ENCODE measurements around the gene ZNF419. TPM values are rescaled to one million over a fixed set of nuclear protein-coding genes. Genes with fewer than 3 reads are reported as not detected.

Gene ZNF419
- total RNA-seq, 1 experiment from 2014 or later = 19.6 TPM

GRCh38 chr19:57443121-57443696, 44.3 kb upstream of the ZNF419 start:
- H3K4me3 Mint-ChIP-seq (ENCODE audit: low read depth, unreplicated experiment) = no peak overlapping the region
- BruUV-seq (replicated peaks) = no TSS peak
- TF ChIP-seq, protein P1, sequence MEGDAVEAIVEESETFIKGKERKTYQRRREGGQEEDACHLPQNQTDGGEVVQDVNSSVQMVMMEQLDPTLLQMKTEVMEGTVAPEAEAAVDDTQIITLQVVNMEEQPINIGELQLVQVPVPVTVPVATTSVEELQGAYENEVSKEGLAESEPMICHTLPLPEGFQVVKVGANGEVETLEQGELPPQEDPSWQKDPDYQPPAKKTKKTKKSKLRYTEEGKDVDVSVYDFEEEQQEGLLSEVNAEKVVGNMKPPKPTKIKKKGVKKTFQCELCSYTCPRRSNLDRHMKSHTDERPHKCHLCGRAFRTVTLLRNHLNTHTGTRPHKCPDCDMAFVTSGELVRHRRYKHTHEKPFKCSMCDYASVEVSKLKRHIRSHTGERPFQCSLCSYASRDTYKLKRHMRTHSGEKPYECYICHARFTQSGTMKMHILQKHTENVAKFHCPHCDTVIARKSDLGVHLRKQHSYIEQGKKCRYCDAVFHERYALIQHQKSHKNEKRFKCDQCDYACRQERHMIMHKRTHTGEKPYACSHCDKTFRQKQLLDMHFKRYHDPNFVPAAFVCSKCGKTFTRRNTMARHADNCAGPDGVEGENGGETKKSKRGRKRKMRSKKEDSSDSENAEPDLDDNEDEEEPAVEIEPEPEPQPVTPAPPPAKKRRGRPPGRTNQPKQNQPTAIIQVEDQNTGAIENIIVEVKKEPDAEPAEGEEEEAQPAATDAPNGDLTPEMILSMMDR (IDR thresholded peaks at IDR 0.05; ENCODE audit: unreplicated experiment) = no peak
- CTCF ChIA-PET = interaction anchor here (0.6 kb wide), 1 partner anchor 254 kb away, joined by 3 read pairs; no protein-coding TSS in a partner anchor
- intact Hi-C loops (cut with micrococcal nuclease; ENCODE audit: unreplicated experiment) = no loop called here
- DNase-seq = no peak
- no peaks in the 10 kb centered on the region for H3K27me3 Mint-ChIP-seq (ENCODE audit: unreplicated experiment)
- peaks cover 15% of the 10 kb centered on the region for H3K36me3 Mint-ChIP-seq (ENCODE audit: insufficient read depth, unreplicated experiment)
- H3K4me1 Mint-ChIP-seq (ENCODE audit: low read depth, unreplicated experiment) = no peaks in the 10 kb centered on the region
- H3K27ac Mint-ChIP-seq (ENCODE audit: unreplicated experiment) = no peak overlapping the region
- H3K9me3 Mint-ChIP-seq (ENCODE audit: low read depth, unreplicated experiment) = peaks cover 26% of the 10 kb centered on the region

DNA sequence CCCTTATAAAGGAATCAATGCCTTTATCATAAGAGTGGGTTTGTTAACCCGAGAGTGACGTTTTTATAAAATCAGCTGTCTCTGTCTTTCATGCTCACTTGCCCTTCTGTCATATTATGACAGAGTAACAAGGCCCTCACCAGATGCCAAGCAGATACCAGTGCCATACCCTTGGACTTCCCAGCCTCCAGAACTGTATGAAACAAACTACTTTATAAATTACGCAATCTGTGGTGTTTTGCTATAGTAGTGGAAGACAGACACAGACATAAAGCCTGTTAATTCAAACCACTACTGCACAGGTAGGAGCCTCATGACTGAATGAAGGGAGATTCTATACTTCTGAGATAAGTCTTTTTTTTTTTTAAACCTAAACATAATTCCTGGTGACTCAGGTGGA, 35.2 kb upstream of the ZNF419 start:
- CTCF ChIA-PET = no interaction called here
- no TSS peak for BruUV-seq (replicated peaks)
- Mint-ChIP-seq H3K9me3 (ENCODE audit: low read depth, unreplicated experiment) (peaks cover 19% of the 10 kb centered on the region), H3K4me1 (ENCODE audit: low read depth, unreplicated experiment) (no peaks in the 10 kb centered on the region), H3K27me3 (ENCODE audit: unreplicated experiment) (no peaks in the 10 kb centered on the region), H3K4me3 (ENCODE audit: low read depth, unreplicated experiment) (no peak overlapping the region), H3K27ac (ENCODE audit: unreplicated experiment) (no peak overlapping the region), H3K36me3 (ENCODE audit: insufficient read depth, unreplicated experiment) (no peaks in the 10 kb centered on the region)
- no peak for DNase-seq
- TF ChIP-seq, protein P1 (IDR thresholded peaks at IDR 0.05; ENCODE audit: unreplicated experiment) = no peak
- intact Hi-C loops (cut with micrococcal nuclease; ENCODE audit: unreplicated experiment) = no loop called here

DNA sequence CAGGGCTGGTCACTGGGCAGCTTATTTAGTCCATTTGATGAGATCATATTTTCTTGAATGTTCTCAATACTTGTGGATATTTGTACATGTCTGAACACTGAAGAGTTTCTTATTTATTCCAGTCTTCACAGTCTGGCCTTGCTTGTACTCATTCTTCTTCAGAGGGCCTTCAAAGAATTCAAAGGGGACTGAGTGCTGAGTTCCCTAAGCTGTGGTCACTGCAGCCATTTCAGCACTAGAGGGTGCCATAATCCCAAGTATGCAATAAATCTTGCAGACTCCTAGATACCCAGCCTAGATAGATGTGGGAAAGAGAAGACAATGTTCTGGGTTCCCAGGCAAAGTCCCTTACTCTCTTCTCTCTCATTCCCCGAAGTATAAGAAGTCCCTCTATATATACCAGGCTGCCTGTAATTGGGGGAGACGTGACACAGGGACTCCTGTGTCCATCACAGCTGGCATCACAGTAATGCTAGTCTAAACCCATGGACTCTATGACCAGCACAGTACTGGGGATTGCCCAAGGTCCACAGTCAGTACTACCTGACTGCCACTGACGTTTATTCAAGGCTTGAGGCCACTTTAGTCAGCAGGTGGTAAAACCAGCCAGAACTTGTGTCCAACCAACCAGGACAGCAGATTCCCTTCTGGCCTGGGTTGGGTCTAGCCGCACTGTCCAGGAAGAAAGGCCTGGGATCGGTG, 21.7 kb upstream of the ZNF419 start:
- peak; percentile 17 for DNase-seq
- no TSS peak for BruUV-seq (replicated peaks)
- no peaks in the 10 kb centered on the region for H3K36me3 Mint-ChIP-seq (ENCODE audit: insufficient read depth, unreplicated experiment)
- peaks cover 27% of the 10 kb centered on the region for H3K9me3 Mint-ChIP-seq (ENCODE audit: low read depth, unreplicated experiment)
- intact Hi-C loops (cut with micrococcal nuclease; ENCODE audit: unreplicated experiment) = no loop called here
- no peaks in the 10 kb centered on the region for H3K4me1 Mint-ChIP-seq (ENCODE audit: low read depth, unreplicated experiment)
- H3K4me3 Mint-ChIP-seq (ENCODE audit: low read depth, unreplicated experiment) = no peak overlapping the region
- TF ChIP-seq, protein P1 (IDR thresholded peaks at IDR 0.05; ENCODE audit: unreplicated experiment) = peak; percentile 32
- CTCF ChIA-PET = no interaction called here
- no peaks in the 10 kb centered on the region for H3K27me3 Mint-ChIP-seq (ENCODE audit: unreplicated experiment)
- no peak overlapping the region for H3K27ac Mint-ChIP-seq (ENCODE audit: unreplicated experiment)

DNA sequence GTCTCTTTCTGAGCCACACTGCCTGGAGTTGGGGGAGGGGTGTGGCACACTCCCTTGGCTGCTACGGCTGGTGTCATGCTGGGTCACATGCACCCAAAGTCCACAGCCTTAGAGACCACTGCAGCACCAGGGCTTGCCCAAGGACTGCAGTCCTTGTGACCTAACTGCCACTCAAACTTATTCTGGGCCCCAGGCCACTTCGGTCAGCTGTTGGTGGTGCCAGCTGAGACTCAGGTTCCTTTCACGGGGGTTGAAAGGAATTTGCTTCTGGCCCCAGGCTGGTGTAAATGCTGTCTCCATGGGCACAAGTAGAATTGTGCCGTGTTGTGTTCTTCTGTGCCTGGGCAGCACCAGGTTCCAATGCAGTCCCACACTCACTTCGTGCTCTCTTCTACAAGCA, 21.1 kb upstream of the ZNF419 start:
- intact Hi-C loops (cut with micrococcal nuclease; ENCODE audit: unreplicated experiment) = no loop called here
- no peaks in the 10 kb centered on the region for H3K27me3 Mint-ChIP-seq (ENCODE audit: unreplicated experiment)
- TF ChIP-seq, protein P1 (IDR thresholded peaks at IDR 0.05; ENCODE audit: unreplicated experiment) = no peak
- DNase-seq = no peak
- H3K27ac Mint-ChIP-seq (ENCODE audit: unreplicated experiment) = no peak overlapping the region
- no peak overlapping the region for H3K4me3 Mint-ChIP-seq (ENCODE audit: low read depth, unreplicated experiment)
- H3K36me3 Mint-ChIP-seq (ENCODE audit: insufficient read depth, unreplicated experiment) = no peaks in the 10 kb centered on the region
- CTCF ChIA-PET = no interaction called here
- H3K9me3 Mint-ChIP-seq (ENCODE audit: low read depth, unreplicated experiment) = peaks cover 31% of the 10 kb centered on the region
- no TSS peak for BruUV-seq (replicated peaks)
- no peaks in the 10 kb centered on the region for H3K4me1 Mint-ChIP-seq (ENCODE audit: low read depth, unreplicated experiment)

Measured in Calu3 (cell line).